ENCODE results near the gene KCNA4. TPM values are rescaled to one million over a fixed set of nuclear protein-coding genes. Genes with fewer than 3 reads are reported as not detected.

Gene KCNA4
- total RNA-seq, 1 donor from 2014 or later: not detected

DNA sequence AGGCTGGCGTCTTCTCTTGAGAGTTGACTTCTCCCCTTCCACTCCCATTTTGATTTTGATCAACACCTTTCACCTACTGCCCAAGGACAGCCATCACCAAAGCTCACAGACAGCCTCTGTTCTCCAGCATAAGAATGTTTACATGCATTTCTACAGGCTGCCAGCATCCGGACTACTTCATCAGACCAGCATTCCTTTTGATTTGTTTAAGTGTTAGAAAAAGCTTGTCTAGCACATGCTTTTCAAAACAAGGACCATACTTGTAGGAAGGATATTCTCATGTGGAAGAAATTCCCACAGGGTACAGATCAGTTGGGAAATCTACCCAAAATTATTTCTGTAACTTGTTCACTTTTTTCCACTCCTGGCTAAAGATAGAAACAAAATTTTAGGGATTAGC lies 6.2 kb upstream of the KCNA4 start:
- Mint-ChIP-seq H3K27ac (no peak overlapping the region), H3K4me3 (no peak overlapping the region), H3K27me3 (peaks cover 15% of the 10 kb centered on the region), H3K4me1 (no peaks in the 10 kb centered on the region), H3K36me3 (ENCODE audit: low read depth) (no peaks in the 10 kb centered on the region), H3K9me3 (no peaks in the 10 kb centered on the region)
- ATAC-seq (ENCODE audit: low read depth): no peak
- TF ChIP-seq, protein P1, sequence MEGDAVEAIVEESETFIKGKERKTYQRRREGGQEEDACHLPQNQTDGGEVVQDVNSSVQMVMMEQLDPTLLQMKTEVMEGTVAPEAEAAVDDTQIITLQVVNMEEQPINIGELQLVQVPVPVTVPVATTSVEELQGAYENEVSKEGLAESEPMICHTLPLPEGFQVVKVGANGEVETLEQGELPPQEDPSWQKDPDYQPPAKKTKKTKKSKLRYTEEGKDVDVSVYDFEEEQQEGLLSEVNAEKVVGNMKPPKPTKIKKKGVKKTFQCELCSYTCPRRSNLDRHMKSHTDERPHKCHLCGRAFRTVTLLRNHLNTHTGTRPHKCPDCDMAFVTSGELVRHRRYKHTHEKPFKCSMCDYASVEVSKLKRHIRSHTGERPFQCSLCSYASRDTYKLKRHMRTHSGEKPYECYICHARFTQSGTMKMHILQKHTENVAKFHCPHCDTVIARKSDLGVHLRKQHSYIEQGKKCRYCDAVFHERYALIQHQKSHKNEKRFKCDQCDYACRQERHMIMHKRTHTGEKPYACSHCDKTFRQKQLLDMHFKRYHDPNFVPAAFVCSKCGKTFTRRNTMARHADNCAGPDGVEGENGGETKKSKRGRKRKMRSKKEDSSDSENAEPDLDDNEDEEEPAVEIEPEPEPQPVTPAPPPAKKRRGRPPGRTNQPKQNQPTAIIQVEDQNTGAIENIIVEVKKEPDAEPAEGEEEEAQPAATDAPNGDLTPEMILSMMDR (IDR thresholded peaks at IDR 0.05): no peak
- ChIA-PET POLR2A (no interaction called here), CTCF (no interaction called here)
- no peak for DNase-seq
- intact Hi-C loops (cut with micrococcal nuclease): no loop called here

DNA sequence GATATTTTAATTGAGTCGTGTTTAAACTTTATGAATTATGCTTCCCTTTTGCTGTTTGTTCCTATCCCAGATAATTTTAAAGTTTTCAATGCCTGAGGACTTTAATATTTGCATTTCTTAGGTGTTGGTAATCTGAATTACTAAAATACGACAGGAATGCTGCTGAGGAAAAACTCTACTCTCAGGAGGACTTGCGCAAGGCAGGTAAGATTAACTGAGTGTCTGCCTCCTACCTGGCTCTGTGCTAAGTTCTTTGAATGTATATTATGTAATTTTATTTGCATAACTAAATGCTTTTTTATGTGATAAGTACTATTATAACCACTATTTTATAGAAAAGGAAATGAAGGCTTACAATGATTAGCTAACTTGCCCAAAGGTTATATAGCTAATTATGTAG lies 2.7 kb upstream of the KCNA4 start:
- no peak for DNase-seq
- Mint-ChIP-seq H3K36me3 (ENCODE audit: low read depth) (no peaks in the 10 kb centered on the region), H3K4me1 (no peaks in the 10 kb centered on the region), H3K27me3 (peaks cover 24% of the 10 kb centered on the region), H3K27ac (no peak overlapping the region), H3K4me3 (no peak overlapping the region), H3K9me3 (no peaks in the 10 kb centered on the region)
- ATAC-seq (ENCODE audit: low read depth): no peak
- intact Hi-C loops (cut with micrococcal nuclease): no loop called here
- POLR2A ChIA-PET: no interaction called here
- TF ChIP-seq, protein P1 (IDR thresholded peaks at IDR 0.05): no peak
- CTCF ChIA-PET: interaction anchor here (1.0 kb wide), 1 partner anchor 121 kb away, joined by 3 read pairs; no protein-coding TSS in a partner anchor

DNA sequence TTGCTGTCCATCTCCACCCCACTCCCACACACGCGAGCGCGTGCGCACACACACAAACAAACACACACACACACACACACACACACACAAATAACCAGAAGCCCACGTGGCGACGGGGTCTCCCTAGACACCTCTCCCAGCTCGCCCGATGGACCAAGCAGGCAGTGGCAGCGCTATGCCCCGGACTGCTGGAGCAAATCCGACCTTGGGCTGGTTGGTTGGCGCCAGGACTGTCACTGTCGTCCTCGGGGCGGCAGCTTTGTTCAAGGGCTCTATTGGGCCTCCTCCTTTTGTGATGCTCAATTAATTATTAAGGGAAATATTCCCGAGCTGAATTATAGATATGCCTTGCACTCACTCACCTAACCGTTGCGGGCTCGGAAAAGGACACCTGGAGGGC lies 1.7 kb upstream of the KCNA4 start:
- CTCF ChIA-PET: no interaction called here

DNA sequence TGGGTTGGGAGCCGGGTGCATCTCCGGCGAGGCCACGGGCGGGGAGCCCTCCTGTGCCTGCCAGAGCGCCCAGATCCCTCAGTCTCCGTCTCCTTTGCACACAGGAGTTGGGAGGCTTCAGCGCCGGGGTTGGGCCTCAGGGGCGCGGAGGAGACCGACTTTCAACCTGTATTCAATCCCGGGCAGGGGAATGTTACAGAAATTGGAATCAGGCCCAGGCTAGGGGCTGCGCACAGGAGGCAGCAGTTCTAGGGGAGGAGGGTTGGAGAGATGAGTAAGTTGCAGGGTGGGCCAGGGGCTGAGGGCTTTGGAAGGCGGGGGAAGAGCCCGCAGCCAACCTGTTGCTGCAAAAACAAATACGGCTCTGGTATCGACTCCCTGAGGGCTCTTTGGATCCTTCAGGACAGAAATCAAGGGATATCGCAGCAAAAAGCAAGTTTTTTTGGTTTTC lies 640 bp upstream of the KCNA4 start:
- POLR2A ChIA-PET: no interaction called here
- no peak for ATAC-seq (ENCODE audit: low read depth)
- no peak overlapping the region for H3K4me3 Mint-ChIP-seq

More for the DNA sequence above, 1.7 kb upstream of the KCNA4 start:
- POLR2A ChIA-PET: no interaction called here
- ATAC-seq (ENCODE audit: low read depth) (no peak), DNase-seq (no peak)
- Mint-ChIP-seq H3K27me3 (peaks cover 24% of the 10 kb centered on the region), H3K27ac (no peak overlapping the region), H3K9me3 (no peaks in the 10 kb centered on the region), H3K4me1 (no peaks in the 10 kb centered on the region), H3K36me3 (ENCODE audit: low read depth) (no peaks in the 10 kb centered on the region), H3K4me3 (no peak overlapping the region)
- TF ChIP-seq, protein P1 (IDR thresholded peaks at IDR 0.05): no peak
- intact Hi-C loops (cut with micrococcal nuclease): no loop called here

DNA sequence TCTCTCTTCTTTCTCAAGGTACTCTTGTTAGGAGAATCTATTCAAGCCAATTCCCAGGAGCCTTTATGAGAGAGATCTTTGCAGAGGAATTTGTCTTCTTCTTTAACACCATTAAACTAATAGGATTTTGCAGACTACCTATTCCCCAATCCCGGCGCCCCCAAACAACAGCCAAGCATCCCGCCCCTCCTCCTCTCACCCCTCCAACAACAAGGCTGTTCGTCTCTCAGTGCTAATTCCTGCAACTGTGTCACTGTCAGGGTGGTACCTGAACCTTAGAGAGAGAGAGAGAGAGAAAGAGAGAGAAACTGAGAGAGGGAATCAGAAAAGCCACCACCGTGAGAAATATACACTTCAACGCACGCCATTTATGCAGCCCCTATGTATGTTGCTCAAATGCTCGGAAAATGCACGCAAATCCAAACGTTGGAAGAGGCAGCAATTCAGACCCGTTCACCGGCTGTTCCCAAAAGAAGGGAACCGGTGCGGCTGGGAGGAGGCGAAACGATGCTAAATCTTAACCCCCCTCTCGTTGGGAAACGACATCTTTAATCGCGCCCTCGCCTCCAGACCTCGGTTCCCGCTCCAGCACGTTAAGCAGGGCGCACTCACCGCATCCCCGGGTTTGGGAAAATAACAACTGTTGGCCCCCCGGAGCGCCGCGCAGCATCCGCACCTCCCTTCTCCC lies 961 bp downstream of the KCNA4 start:
- no peak for DNase-seq
- H3K36me3 Mint-ChIP-seq (ENCODE audit: low read depth): no peaks in the 10 kb centered on the region
- no peaks in the 10 kb centered on the region for H3K9me3 Mint-ChIP-seq
- CTCF ChIA-PET: no interaction called here
- no peak for ATAC-seq (ENCODE audit: low read depth)
- POLR2A ChIA-PET: no interaction called here
- H3K4me1 Mint-ChIP-seq: no peaks in the 10 kb centered on the region
- no peak overlapping the region for H3K4me3 Mint-ChIP-seq
- H3K27me3 Mint-ChIP-seq: peaks cover 24% of the 10 kb centered on the region
- no peak overlapping the region for H3K27ac Mint-ChIP-seq
- intact Hi-C loops (cut with micrococcal nuclease): no loop called here
- TF ChIP-seq, protein P1 (IDR thresholded peaks at IDR 0.05): no peak

More for the DNA sequence above, 640 bp upstream of the KCNA4 start:
- no peak for DNase-seq
- no peaks in the 10 kb centered on the region for H3K4me1 Mint-ChIP-seq
- TF ChIP-seq, protein P1 (IDR thresholded peaks at IDR 0.05): no peak
- H3K36me3 Mint-ChIP-seq (ENCODE audit: low read depth): no peaks in the 10 kb centered on the region
- no peak overlapping the region for H3K27ac Mint-ChIP-seq
- CTCF ChIA-PET: no interaction called here
- intact Hi-C loops (cut with micrococcal nuclease): no loop called here
- peaks cover 24% of the 10 kb centered on the region for H3K27me3 Mint-ChIP-seq
- no peaks in the 10 kb centered on the region for H3K9me3 Mint-ChIP-seq

All from activated B cell treated with CpG ODN at 0.5 μM for 24 hours (primary cell).